GM12878 (cell line): ENCODE measurements around the gene DNAH2. TPM values are rescaled to one million over a fixed set of nuclear protein-coding genes. Genes with fewer than 3 reads are reported as not detected.
A peak's percentile ranks its signal among the peaks of the same experiment; 100 is the strongest.

ENCODE experiments used
- ATAC-seq: fragments of 200-7000 bp; cut with Tn5 transposase; 3 replicates; pipeline ENCODE4 v1.9.1; 2020; ENCODE audit warnings: mild to moderate bottlenecking, moderate library complexity
- BruUV-seq: library from RNA; stranded (reverse); fragments of 400-500 nt; replicated peaks from 2 replicates; lab custom pipeline; 2021; lab: Mats Ljungman, UMichigan
- CTCF ChIA-PET: fragments of 300-600 bp; sonication (Branson Sonifier 250); formaldehyde crosslinking; extraction: SDS; loops from one replicate; lab custom pipeline; 2021; ENCODE audit warnings: inconsistent platforms; lab: Yijun Ruan, JAX
- POLR2A ChIA-PET: fragments of 350-600 bp; formaldehyde crosslinking; extraction: SDS; loops from one replicate; lab custom pipeline; 2021; ENCODE audit warnings: inconsistent platforms; lab: Charles Lee
- RAD21 ChIA-PET: fragments of 300-600 bp; sonication (Branson Sonifier 250); formaldehyde crosslinking; loops from one replicate; lab custom pipeline; 2023; ENCODE audit warnings: antibody characterized with exemption; ENCODE audit not compliant: unreplicated experiment; lab: Charles Lee
- SMC1A ChIA-PET: fragments of 300-600 bp; sonication (Branson Sonifier 250); formaldehyde crosslinking; loops from one replicate; lab custom pipeline; 2023; ENCODE audit not compliant: unreplicated experiment, uncharacterized antibody; lab: Charles Lee
- DNase-seq: peaks from one replicate; pipeline ENCODE4 v3.0.0-alpha.2; 2011; ENCODE audit warnings: low read depth, low spot score
- FAIRE-seq: peaks from 3 replicates; lab custom pipeline; 2011; peaks lifted over from hg19 to GRCh38; lab: Jason Lieb, UNC
- H2AFZ ChIP-seq: 2 replicates; pipeline ENCODE4 v1.6.0; 2011; ENCODE audit warnings: low read depth, low read length, control low read depth; ENCODE audit not compliant: control insufficient read depth
- H3K27ac ChIP-seq: 2 replicates; pipeline ENCODE4 v1.5.1; 2011; ENCODE audit warnings: control low read depth; ENCODE audit not compliant: control insufficient read depth, insufficient read depth
- H3K27me3 ChIP-seq, 2 experiments: replicated peaks in 1 of 2; 2 replicates each; pipeline versions ENCODE4 v1.6.0 to v1.6.1; 2011; ENCODE audit warnings: low read length in 1 of 2; ENCODE audit not compliant: control insufficient read depth in 2 of 2, insufficient read depth in 2 of 2
- H3K36me3 ChIP-seq, 2 experiments: 2 replicates each; pipeline ENCODE4 v1.5.1; 2011; ENCODE audit warnings: low read length in 1 of 2; ENCODE audit not compliant: control insufficient read depth in 2 of 2, insufficient read depth in 2 of 2
- H3K4me1 ChIP-seq: 2 replicates; pipeline ENCODE4 v1.6.1; 2011; ENCODE audit warnings: mild to moderate bottlenecking, low read length, moderate library complexity, mixed read lengths; ENCODE audit not compliant: control insufficient read depth, insufficient read depth
- H3K4me2 ChIP-seq: 2 replicates; pipeline ENCODE4 v1.6.0; 2011; ENCODE audit warnings: control low read depth; ENCODE audit not compliant: control insufficient read depth, insufficient read depth
- H3K4me3 ChIP-seq: fragments of 200-600 bp; sonication (generic); 2 replicates; pipeline ENCODE4 v1.5.1; 2016
- H3K79me2 ChIP-seq: 2 replicates; pipeline ENCODE4 v1.6.0; 2011; ENCODE audit warnings: low read length; ENCODE audit not compliant: control insufficient read depth, insufficient read depth
- H3K9ac ChIP-seq: 2 replicates; pipeline ENCODE4 v1.8.0; 2011; ENCODE audit warnings: low read length, control low read depth, mixed read lengths; ENCODE audit not compliant: control insufficient read depth, insufficient read depth
- H3K9me3 ChIP-seq: replicated peaks from 3 replicates; pipeline ENCODE4 v1.5.1; 2011; ENCODE audit warnings: mild to moderate bottlenecking, low read length; ENCODE audit not compliant: control insufficient read depth, insufficient read depth
- H4K20me1 ChIP-seq: 2 replicates; pipeline ENCODE4 v1.6.0; 2011; ENCODE audit not compliant: control insufficient read depth, insufficient read depth
- CREB1 ChIP-seq: IDR thresholded peaks from 2 replicates; pipeline ENCODE4 v1.6.1; 2012; ENCODE audit warnings: low read depth, mild to moderate bottlenecking, inconsistent platforms
- EP300 ChIP-seq, 2 experiments: fragments of 150-350 bp in 1 of 2; IDR thresholded peaks; 2 replicates each; pipeline ENCODE4 v1.6.1; 2011 to 2012; ENCODE audit warnings: low read depth in 2 of 2, low read length in 2 of 2, borderline replicate concordance in 1 of 2, improper control_type of control experiment in 1 of 2, inconsistent platforms in 1 of 2; ENCODE audit not compliant: control insufficient read depth in 1 of 2
- KLF5 ChIP-seq: fragments of 450-650 bp; IDR thresholded peaks from 2 replicates; pipeline ENCODE4 v1.6.1; 2014; ENCODE audit warnings: mild to moderate bottlenecking; ENCODE audit not compliant: partially characterized antibody
- NBN ChIP-seq: fragments of 450-650 bp; IDR thresholded peaks from 2 replicates; pipeline ENCODE4 v1.6.1; 2016
- PAX8 ChIP-seq: fragments of 450-650 bp; IDR thresholded peaks from 2 replicates; pipeline ENCODE4 v1.6.1; 2017; ENCODE audit warnings: mild to moderate bottlenecking, moderate library complexity
- POLR2A ChIP-seq: IDR thresholded peaks from 2 replicates; pipeline ENCODE4 v1.6.1; 2011; ENCODE audit warnings: low read depth, mild to moderate bottlenecking, low read length
- RAD51 ChIP-seq: fragments of 450-650 bp; IDR thresholded peaks from 2 replicates; pipeline ENCODE4 v1.6.1; 2016; ENCODE audit warnings: moderate library complexity, mild to moderate bottlenecking, inconsistent platforms
- ZBTB40 ChIP-seq: fragments of 450-650 bp; IDR thresholded peaks from 2 replicates; pipeline ENCODE4 v1.6.1; 2016; ENCODE audit warnings: mild to moderate bottlenecking, moderate library complexity, borderline replicate concordance
- ZNF592 ChIP-seq: fragments of 450-650 bp; IDR thresholded peaks from 2 replicates; pipeline ENCODE4 v1.6.1; 2017; ENCODE audit warnings: mild to moderate bottlenecking, moderate library complexity
- WGBS: methylation state at CpG from one replicate; pipeline ENCODE4 v1.1.6; 2016; ENCODE audit warnings: low lambda C conversion rate; ENCODE audit not compliant: insufficient replicate concordance, insufficient coverage; ENCODE audit errors: missing lambda C conversion rate; 5-methylcytosine and 5-hydroxymethylcytosine counted together
- in situ Hi-C: fragments of 300-500 bp; cut with MboI; formaldehyde crosslinking; loops from 9 replicates; pipeline ENCODE4 v1.14.3; 2018; ENCODE audit warnings: mixed read lengths
- intact Hi-C: fragments of 100-400 bp; cut with micrococcal nuclease; formaldehyde crosslinking; loops from one replicate; pipeline ENCODE4 v1.14.2; 2022; ENCODE audit not compliant: unreplicated experiment
- polyA plus RNA-seq, 11 experiments: library from polyadenylated mRNA; depleted of rRNA in 4 of 11; unstranded in 6 of 11; stranded (reverse) in 5 of 11; fragments of >200 nt; fragmentation: Nextera tagmentation in 4 of 11; fragmentation: Illumina TruSeq in 1 of 11; extraction: Ambion mirVana in 4 of 11; extraction: Trizol in 1 of 11; gene quantifications; 1 replicate in 1 of 11; 2 replicates in 10 of 11; pipeline versions ENCODE4 v1.2.1 to v1.2.3, GENCODE V29; 2011 to 2016; ENCODE audit warnings: inconsistent platforms in 2 of 11, missing spikeins in 2 of 11, low read depth in 1 of 11
- total RNA-seq, 4 experiments: library from RNA; depleted of rRNA in 3 of 4; stranded (reverse); fragments of >200 nt in 3 of 4; fragmentation: Illumina TruSeq in 1 of 4; extraction: Trizol in 1 of 4; gene quantifications; 2 replicates each; pipeline versions ENCODE4 v1.2.1 to v1.2.3, GENCODE V29; 2013 to 2021

The DNAH2 gene
- total and polyA plus RNA-seq, 10 of the 15 experiments (the other 5 are each of a cell fraction or from before 2014, with no cell fraction given), result not detected

- TF ChIP-seq ZBTB40 (peak; percentile 87), POLR2A (peak; percentile 12; the same call in 1 of the 2 replicates)
Measured at GRCh38 chr17:7856011-7856810, 138.7 kb downstream of the DNAH2 start (continued).

GRCh38 chr17:7856811-7857712 lies 139.5 kb downstream of the DNAH2 start, which contains the start of gene NAA38:
TSS of gene NAA38 (minus strand) at chr17:7857559. CDS start at chr17:7857463, 96 bp downstream.
- Histone ChIP-seq H3K27me3 (no peaks in the 10 kb centered on the region), H4K20me1 (no peaks in the 10 kb centered on the region; the same call in 1 of the 2 replicates), H3K79me2 (peaks cover 17% of the 10 kb centered on the region), H3K27ac (peak within 1 kb of the TSS; percentile 96), H3K9me3 (no peaks in the 10 kb centered on the region), H3K4me1 (peaks cover 19% of the 10 kb centered on the region), H3K36me3 (peaks cover 5 to 11% of the 10 kb centered on the region in 2 experiments), H2AFZ (peak within 1 kb of the TSS; percentile 97), H3K4me3 (peak within 1 kb of the TSS; percentile 96), H3K4me2 (peak within 1 kb of the TSS; percentile 92), H3K9ac (peak within 1 kb of the TSS; percentile 86)
- FAIRE-seq (peak; percentile 95), ATAC-seq (peak; percentile 91), DNase-seq (peak; percentile 100)
- TSS peak; percentile 87 for BruUV-seq
- under 1% methylated on average over 64 of the region's 64 CpGs for WGBS
- in situ Hi-C loops, result no loop called here
- ChIA-PET CTCF (interaction anchor here (0.6 to 2.6 kb wide), 27 partner anchors 10 to 262 kb away, joined by 3 to 28 read pairs (median 6); partner anchors contain the start of genes CNTROB, KDM6B, RNF227 and TP53), POLR2A (interaction anchor here (0.5 to 1.9 kb wide), 16 partner anchors 12 to 619 kb away, joined by 3 to 14 read pairs (median 5); partner anchors contain the start of genes CNTROB, KDM6B, RNF227 and TRAPPC1), SMC1A (interaction anchor here (0.6 to 1.5 kb wide), 18 partner anchors 10 to 200 kb away, joined by 3 to 7 read pairs (median 5); partner anchors contain the start of genes CNTROB, KDM6B and TRAPPC1), RAD21 (interaction anchor here (0.7 to 3.1 kb wide), 21 partner anchors 13 to 360 kb away, joined by 3 to 44 read pairs (median 6); partner anchors contain the start of genes CNTROB, KDM6B, SAT2 and TP53)
- intact Hi-C loops, result loop anchor here (2.0 to 5.0 kb wide), 4 partner anchors 14 to 200 kb away; partner anchors contain the start of genes TP53 and WRAP53
- TF ChIP-seq CREB1 (peak; percentile 74), NBN (peak; percentile 86), PAX8 (no peak), RAD51 (no peak), EP300 (IDR thresholded peaks at IDR 0.05; ENCODE audit: borderline replicate concordance in 1 of 2, control insufficient read depth in 1 of 2, low read depth in 2 of 2, low read length in 2 of 2) (no peak), ZNF592 (no peak), KLF5 (no peak)
